SU-DHL-6 (cell line): ENCODE measurements around the gene TRPM2.

Source experiments
- H2AFZ ChIP-seq: fragments of 200-600 bp; sonication (generic); 2 replicates; pipeline ENCODE4 v1.6.1; 2014; ENCODE audit warnings: low read depth, mild to moderate bottlenecking, moderate library complexity, mixed read lengths, antibody characterized with exemption, low read length; ENCODE audit not compliant: severe bottlenecking
- H3F3A ChIP-seq: fragments of 200-600 bp; shearing (Covaris generic); 2 replicates; pipeline ENCODE4 v1.6.0; 2016; ENCODE audit warnings: antibody characterized with exemption, mild to moderate bottlenecking; ENCODE audit not compliant: insufficient read depth
- H3K27ac ChIP-seq: fragments of 200-600 bp; sonication (generic); 2 replicates; pipeline ENCODE4 v1.5.1; 2016; ENCODE audit warnings: low read depth, mild to moderate bottlenecking, low read length, moderate library complexity, mixed read lengths
- H3K27me3 ChIP-seq: fragments of 200-600 bp; sonication (generic), shearing (Covaris generic); 2 replicates; pipeline ENCODE4 v1.6.0; 2014; ENCODE audit warnings: mild to moderate bottlenecking, low read length
- H3K36me3 ChIP-seq: fragments of 200-600 bp; sonication (generic); 2 replicates; pipeline ENCODE4 v1.6.1; 2014; ENCODE audit warnings: mild to moderate bottlenecking, low read length, mixed read lengths
- H3K4me2 ChIP-seq: fragments of 300-600, 200-600 bp; shearing (Covaris generic), sonication (generic); 2 replicates; pipeline ENCODE4 v1.6.0; 2014; ENCODE audit warnings: low read length, low read depth, mild to moderate bottlenecking; ENCODE audit not compliant: poor library complexity, severe bottlenecking
- H3K4me3 ChIP-seq: fragments of 200-600 bp; sonication (generic); 2 replicates; pipeline ENCODE4 v1.5.1; 2014; ENCODE audit warnings: antibody characterized with exemption, low read length, mild to moderate bottlenecking, mixed read lengths; ENCODE audit not compliant: insufficient read depth, poor library complexity, severe bottlenecking
- H3K79me2 ChIP-seq: fragments of 200-600 bp; sonication (generic); 2 replicates; pipeline ENCODE4 v1.6.1; 2014; ENCODE audit warnings: mild to moderate bottlenecking, low read length, moderate library complexity; ENCODE audit not compliant: insufficient read depth
- H3K9ac ChIP-seq: fragments of 200-600 bp; sonication (generic); 2 replicates; pipeline ENCODE4 v1.7.0; 2014; ENCODE audit warnings: mild to moderate bottlenecking, low read length
- H3K9me2 ChIP-seq: fragments of 200-600 bp; sonication (generic); replicated peaks from 2 replicates; pipeline ENCODE4 v1.6.1; 2014; ENCODE audit warnings: low read length; ENCODE audit not compliant: insufficient read depth
- H3K9me3 ChIP-seq: fragments of 200-600 bp; sonication (generic); 2 replicates; pipeline ENCODE4 v1.6.1; 2014; ENCODE audit warnings: low read length, mixed read lengths; ENCODE audit not compliant: insufficient read depth
- H4K20me1 ChIP-seq: fragments of 200-600 bp; sonication (generic); 2 replicates; pipeline ENCODE4 v1.6.1; 2014; ENCODE audit warnings: low read depth, mild to moderate bottlenecking, antibody characterized with exemption, low read length, moderate library complexity, mixed read lengths
- EZH2phosphoT487 ChIP-seq: fragments of 200-600 bp; sonication (generic), shearing (Covaris generic); conservative IDR thresholded peaks from 2 replicates; pipeline ENCODE4 v1.6.1; 2018; ENCODE audit warnings: mild to moderate bottlenecking, antibody characterized with exemption, low read length, moderate library complexity, mixed read lengths
- TF ChIP-seq, protein P1 (sequence below): fragments of 200-600 bp; sonication (generic); IDR thresholded peaks from one replicate; pipeline ENCODE4 v1.5.1; 2017; ENCODE audit warnings: antibody characterized with exemption, mild to moderate bottlenecking, low read length, moderate library complexity; ENCODE audit not compliant: insufficient read depth, poor library complexity, severe bottlenecking

TRPM2 gene

DNA sequence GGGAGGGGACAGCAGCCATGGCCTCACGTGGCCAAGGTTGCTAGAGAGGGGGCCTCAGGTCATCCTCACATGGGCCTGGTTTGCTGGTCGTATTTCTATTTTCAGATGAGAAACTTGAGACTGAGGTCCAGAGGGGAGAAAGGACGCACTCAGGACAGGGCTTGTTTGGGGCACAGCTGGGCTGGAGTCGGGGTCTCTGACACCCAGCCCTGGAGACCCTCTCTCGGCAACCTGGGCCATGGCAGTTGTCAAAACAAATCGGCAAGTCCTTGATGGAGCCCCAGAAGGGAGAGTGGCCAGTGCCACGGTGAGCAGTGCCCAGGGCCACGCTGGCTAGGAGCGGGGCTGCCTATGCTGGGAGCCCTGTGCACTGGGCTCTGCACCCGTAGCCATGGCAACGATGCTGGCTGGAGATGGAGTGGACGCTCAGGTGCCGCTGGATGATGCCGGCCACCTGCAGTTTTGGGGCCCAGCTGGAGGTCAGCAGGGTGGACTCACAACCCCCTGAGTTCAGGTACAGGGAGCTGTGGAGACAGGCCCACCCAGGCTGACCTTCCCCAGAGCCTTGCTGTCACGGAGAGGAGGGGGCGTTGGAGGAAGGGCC lies 113.0 kb downstream of the TRPM2 start:
- Histone ChIP-seq H3F3A (no peaks in the 10 kb centered on the region), H3K9me3 (no peaks in the 10 kb centered on the region), H3K36me3 (no peaks in the 10 kb centered on the region), H3K9ac (no peak overlapping the region), H3K27ac (no peak overlapping the region), H3K4me2 (no peak overlapping the region), H3K79me2 (no peaks in the 10 kb centered on the region), H3K9me2 (no peaks in the 10 kb centered on the region), H3K4me3 (no peak overlapping the region), H2AFZ (no peak overlapping the region), H3K27me3 (no peaks in the 10 kb centered on the region), H4K20me1 (no peaks in the 10 kb centered on the region)
- no peak for TF ChIP-seq EZH2phosphoT487

DNA sequence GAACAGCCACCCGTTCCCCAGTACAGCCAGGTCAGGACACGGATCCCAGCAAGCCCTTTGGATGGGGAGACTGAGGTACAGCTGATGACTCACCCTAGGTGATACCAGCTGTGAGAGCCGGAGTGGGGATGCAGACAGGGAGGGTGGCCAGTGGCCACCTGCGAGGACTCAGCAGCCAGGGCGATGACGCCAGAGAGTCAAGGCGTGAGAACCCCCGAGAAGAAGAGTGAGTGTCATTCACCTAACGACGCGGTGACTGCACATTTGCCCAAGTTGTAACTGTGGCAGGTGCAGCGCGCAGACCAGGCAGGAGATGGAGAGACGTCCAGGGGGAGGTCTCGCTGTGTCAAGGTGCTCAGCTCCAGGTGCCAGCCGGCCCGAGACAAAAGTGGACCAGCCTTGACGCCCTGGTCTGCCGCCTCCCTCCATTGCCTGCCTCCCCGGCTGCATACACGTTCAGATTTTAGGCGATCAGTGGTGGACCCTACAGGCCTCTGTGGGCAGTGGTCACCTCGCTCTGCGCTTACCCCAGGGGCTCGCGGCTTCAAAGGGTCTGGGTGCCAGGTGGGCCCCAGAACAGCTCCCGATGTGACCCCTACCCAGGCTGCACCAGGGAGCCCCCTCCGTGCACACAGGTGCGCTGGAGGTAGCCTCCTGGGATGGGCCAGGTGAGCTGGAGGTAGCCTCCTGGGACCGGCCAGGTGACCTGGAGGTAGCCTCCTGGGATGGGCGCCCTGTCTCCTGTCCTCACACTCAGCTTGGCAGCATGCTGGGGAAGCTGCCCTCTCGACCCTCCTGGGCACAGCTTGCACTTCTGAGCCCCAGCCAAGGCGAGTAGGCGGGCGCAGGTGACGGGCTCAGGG lies 113.8 kb downstream of the TRPM2 start:
- Histone ChIP-seq H3K9ac (no peak overlapping the region), H2AFZ (no peak overlapping the region), H3K27me3 (no peaks in the 10 kb centered on the region), H3K27ac (no peak overlapping the region), H4K20me1 (no peaks in the 10 kb centered on the region), H3K4me3 (no peak overlapping the region), H3F3A (no peaks in the 10 kb centered on the region), H3K9me3 (no peaks in the 10 kb centered on the region), H3K4me2 (no peak overlapping the region), H3K36me3 (no peaks in the 10 kb centered on the region), H3K9me2 (no peaks in the 10 kb centered on the region), H3K79me2 (no peaks in the 10 kb centered on the region)
- no peak for TF ChIP-seq EZH2phosphoT487
- TF ChIP-seq, protein P1, sequence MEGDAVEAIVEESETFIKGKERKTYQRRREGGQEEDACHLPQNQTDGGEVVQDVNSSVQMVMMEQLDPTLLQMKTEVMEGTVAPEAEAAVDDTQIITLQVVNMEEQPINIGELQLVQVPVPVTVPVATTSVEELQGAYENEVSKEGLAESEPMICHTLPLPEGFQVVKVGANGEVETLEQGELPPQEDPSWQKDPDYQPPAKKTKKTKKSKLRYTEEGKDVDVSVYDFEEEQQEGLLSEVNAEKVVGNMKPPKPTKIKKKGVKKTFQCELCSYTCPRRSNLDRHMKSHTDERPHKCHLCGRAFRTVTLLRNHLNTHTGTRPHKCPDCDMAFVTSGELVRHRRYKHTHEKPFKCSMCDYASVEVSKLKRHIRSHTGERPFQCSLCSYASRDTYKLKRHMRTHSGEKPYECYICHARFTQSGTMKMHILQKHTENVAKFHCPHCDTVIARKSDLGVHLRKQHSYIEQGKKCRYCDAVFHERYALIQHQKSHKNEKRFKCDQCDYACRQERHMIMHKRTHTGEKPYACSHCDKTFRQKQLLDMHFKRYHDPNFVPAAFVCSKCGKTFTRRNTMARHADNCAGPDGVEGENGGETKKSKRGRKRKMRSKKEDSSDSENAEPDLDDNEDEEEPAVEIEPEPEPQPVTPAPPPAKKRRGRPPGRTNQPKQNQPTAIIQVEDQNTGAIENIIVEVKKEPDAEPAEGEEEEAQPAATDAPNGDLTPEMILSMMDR = no peak

DNA sequence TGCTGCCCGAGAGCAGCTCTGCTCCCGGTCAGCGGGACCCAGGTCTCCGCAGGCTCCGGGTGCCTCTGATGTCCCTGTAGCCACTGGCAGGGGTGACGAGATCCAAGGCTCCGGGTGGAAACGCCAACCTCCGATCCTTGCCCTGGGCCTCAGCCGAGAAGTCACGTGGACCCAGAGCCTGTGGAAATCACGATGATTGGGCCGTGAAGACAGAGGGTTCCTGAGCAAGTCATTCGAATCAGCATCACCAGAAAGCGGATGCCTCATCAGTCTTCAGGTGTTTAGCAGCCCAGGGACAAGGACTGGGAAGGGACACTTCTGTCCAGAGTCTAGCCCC lies 114.4 kb downstream of the TRPM2 start:
- Histone ChIP-seq H3K36me3 (no peaks in the 10 kb centered on the region), H3K27me3 (no peaks in the 10 kb centered on the region), H3K4me3 (no peak overlapping the region), H2AFZ (no peak overlapping the region), H3K9me2 (no peaks in the 10 kb centered on the region), H4K20me1 (no peaks in the 10 kb centered on the region), H3K4me2 (no peak overlapping the region), H3K27ac (no peak overlapping the region), H3K79me2 (no peaks in the 10 kb centered on the region), H3F3A (no peaks in the 10 kb centered on the region), H3K9ac (no peak overlapping the region), H3K9me3 (no peaks in the 10 kb centered on the region)
- TF ChIP-seq, protein P1 = no peak
- TF ChIP-seq EZH2phosphoT487 = no peak

DNA sequence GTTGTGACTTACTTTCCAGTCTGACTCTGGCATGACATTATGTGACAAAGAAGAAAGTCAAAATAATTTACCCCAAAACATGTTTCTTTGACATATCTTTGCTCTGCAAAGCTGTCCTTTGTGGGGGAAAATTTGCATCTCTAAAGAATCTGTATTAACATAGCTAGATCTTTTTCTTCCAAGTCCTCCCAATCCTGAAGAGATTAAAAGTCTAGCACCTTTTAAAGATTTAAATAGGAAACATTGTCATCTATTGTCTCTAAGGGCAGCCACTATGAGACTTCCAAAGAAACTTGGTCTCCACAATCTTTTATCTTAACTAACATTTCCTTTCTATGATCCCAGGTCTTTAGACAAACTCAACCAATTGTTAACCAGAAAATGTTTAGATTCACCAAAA lies 117.9 kb downstream of the TRPM2 start:
- H3F3A ChIP-seq = no peaks in the 10 kb centered on the region
- no peaks in the 10 kb centered on the region for H3K9me2 ChIP-seq
- H4K20me1 ChIP-seq = no peaks in the 10 kb centered on the region
- no peak overlapping the region for H3K4me2 ChIP-seq
- H3K36me3 ChIP-seq = no peaks in the 10 kb centered on the region
- H2AFZ ChIP-seq = no peak overlapping the region
- H3K9ac ChIP-seq = no peak overlapping the region
- H3K9me3 ChIP-seq = no peaks in the 10 kb centered on the region
- H3K4me3 ChIP-seq = no peak overlapping the region
- H3K27ac ChIP-seq = no peak overlapping the region
- H3K27me3 ChIP-seq = no peaks in the 10 kb centered on the region
- H3K79me2 ChIP-seq = no peaks in the 10 kb centered on the region
- TF ChIP-seq EZH2phosphoT487 = no peak
- TF ChIP-seq, protein P1 = no peak
